Measurements from ENCODE around the gene KCNK1. TPM values are rescaled to one million over a fixed set of nuclear protein-coding genes. Genes with fewer than 3 reads are reported as not detected.
A peak's percentile ranks its signal among the peaks of the same experiment; 100 is the strongest.
"Not testable (repeated sequence)": the region's sequence is repeated elsewhere in the genome, so short reads cannot be mapped to it uniquely, and the experiment has no call there.

Gene KCNK1
- total RNA-seq, 1 experiment from 2014 or later, result 31.1 TPM

DNA sequence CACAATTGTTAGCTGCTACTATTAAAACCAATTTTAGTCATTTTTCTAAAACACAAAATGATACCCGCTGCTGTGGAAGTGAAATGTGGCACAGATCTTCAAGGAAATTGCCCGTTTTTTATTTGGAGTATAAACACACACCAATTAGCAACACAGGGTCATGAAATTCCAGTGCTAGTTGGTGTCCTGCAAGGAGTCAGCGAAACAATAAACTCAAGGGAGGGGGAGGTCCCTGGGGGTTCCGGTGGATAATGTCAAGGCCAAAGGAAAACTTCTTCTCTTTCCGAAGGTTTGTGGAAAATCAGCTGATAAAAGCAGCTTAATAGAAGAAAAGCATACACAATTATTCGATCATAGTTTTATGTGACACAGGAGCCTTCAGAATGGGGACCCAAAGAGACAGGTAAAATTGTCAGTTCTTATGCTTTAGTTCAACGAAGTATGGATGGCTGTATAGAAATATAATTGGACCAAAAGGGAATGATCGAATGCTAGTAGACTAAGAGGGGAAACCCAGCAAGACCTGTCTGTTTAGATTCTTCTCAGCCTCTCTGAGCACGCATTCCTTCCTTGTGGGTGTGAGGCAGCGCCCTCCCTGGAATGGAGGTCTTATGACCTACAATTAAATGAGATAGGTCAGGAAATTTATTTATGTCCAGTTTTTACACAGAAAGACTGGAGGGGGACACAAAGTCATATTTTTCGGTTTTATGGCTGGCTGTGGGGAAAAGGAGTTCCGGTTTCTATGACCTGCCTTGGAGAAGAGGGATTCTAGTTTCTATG lies 65.9 kb downstream of the KCNK1 start:
- H4K20me1 ChIP-seq (ENCODE audit: low read length), result no peaks in the 10 kb centered on the region
- ChIA-PET POLR2A (ENCODE audit: unreplicated experiment) (interaction anchor here (0.6 kb wide), 2 partner anchors 56 to 866 kb away, joined by 3 to 4 read pairs; no protein-coding TSS in a partner anchor), CTCF (interaction anchor here (0.5 kb wide), 1 partner anchor 44 kb away, joined by 3 read pairs; no protein-coding TSS in a partner anchor)
- DNase-seq (peak; percentile 30), ATAC-seq (no peak)
- no peaks in the 10 kb centered on the region for H3F3A ChIP-seq (ENCODE audit: low read length, unreplicated experiment)
- peak overlapping the region; percentile 12; the same call in 1 of the 2 replicates for H3K4me2 ChIP-seq (ENCODE audit: low read length)
- intact Hi-C loops (cut with micrococcal nuclease), result loop anchor here (2.0 to 5.0 kb wide), 3 partner anchors 65 to 237 kb away; partner anchors contain the start of gene KCNK1
- H3K9me3 ChIP-seq (ENCODE audit: low read length), result no peaks in the 10 kb centered on the region
- no peak overlapping the region for H3K9ac ChIP-seq (ENCODE audit: low read length)
- H3K27ac ChIP-seq (ENCODE audit: low read length), result peak overlapping the region; percentile 10
- H3K4me1 ChIP-seq (ENCODE audit: insufficient read depth, low read length), result peaks cover 29% of the 10 kb centered on the region
- no peak overlapping the region for H3K4me3 ChIP-seq (ENCODE audit: low read length)
- H2AFZ ChIP-seq (ENCODE audit: low read length), result no peak overlapping the region
- no peaks in the 10 kb centered on the region; the same call in 1 of the 2 replicates for H3K36me3 ChIP-seq (ENCODE audit: low read depth, low read length)
- no peak for TF ChIP-seq EZH2 (IDR thresholded peaks at IDR 0.05; ENCODE audit: low read length, unreplicated experiment)
- peak; percentile 54 for TF ChIP-seq CTCF (conservative IDR thresholded peaks at IDR 0.05; ENCODE audit: low read depth, low read length)
- TSS peak; percentile 18 for BruUV-seq (replicated peaks)
- H3K79me2 ChIP-seq (ENCODE audit: low read length), result 0 out of 2 replicates have a peak, but pooled peaks cover 3% of the 10 kb centered on the region
- no peaks in the 10 kb centered on the region for H3K27me3 ChIP-seq (ENCODE audit: low read length)
- H3K9me2 ChIP-seq (replicated peaks; ENCODE audit: low read length), result no peaks in the 10 kb centered on the region

DNA sequence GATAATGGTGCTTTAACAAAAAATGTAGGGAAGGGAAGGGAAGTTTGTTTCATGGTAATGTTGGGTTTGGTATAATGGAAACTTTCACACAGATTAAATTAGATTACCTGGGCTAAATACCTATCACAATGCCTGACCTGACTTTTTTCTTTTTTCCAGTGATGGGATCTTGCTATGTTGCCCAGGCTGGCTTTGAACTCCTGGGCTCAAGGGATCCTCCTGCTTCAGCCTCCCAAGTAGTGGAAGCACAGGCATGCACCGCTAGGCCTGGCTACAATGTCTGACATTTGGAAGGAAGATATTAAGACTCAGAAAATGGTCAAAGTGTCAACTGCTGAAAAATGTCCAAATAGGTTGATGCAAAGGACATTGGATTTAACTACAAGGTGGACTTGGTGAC lies 67.4 kb downstream of the KCNK1 start:
- no peak for ATAC-seq
- H3K4me1 ChIP-seq (ENCODE audit: insufficient read depth, low read length), result peaks cover 29% of the 10 kb centered on the region
- no peak for TF ChIP-seq EZH2phosphoT487 (IDR thresholded peaks at IDR 0.05; ENCODE audit: borderline replicate concordance, low read length)
- no peak for TF ChIP-seq CTCF (conservative IDR thresholded peaks at IDR 0.05; ENCODE audit: low read depth, low read length)
- no peak for TF ChIP-seq EZH2 (IDR thresholded peaks at IDR 0.05; ENCODE audit: low read length, unreplicated experiment)
- CTCF ChIA-PET, result no interaction called here
- H2AFZ ChIP-seq (ENCODE audit: low read length), result no peak overlapping the region
- H4K20me1 ChIP-seq (ENCODE audit: low read length), result no peaks in the 10 kb centered on the region
- no peak for DNase-seq
- POLR2A ChIA-PET (ENCODE audit: unreplicated experiment), result no interaction called here
- no peak overlapping the region for H3K4me3 ChIP-seq (ENCODE audit: low read length)
- intact Hi-C loops (cut with micrococcal nuclease), result no loop called here
- no peaks in the 10 kb centered on the region for H3K27me3 ChIP-seq (ENCODE audit: low read length)
- no TSS peak for BruUV-seq (replicated peaks)
- no peaks in the 10 kb centered on the region for H3K79me2 ChIP-seq (ENCODE audit: low read length)
- no peak overlapping the region for H3K27ac ChIP-seq (ENCODE audit: low read length)
- H3K9ac ChIP-seq (ENCODE audit: low read length), result no peak overlapping the region
- no peaks in the 10 kb centered on the region for H3K9me3 ChIP-seq (ENCODE audit: low read length)
- no peaks in the 10 kb centered on the region for H3K9me2 ChIP-seq (replicated peaks; ENCODE audit: low read length)
- no peak overlapping the region for H3K4me2 ChIP-seq (ENCODE audit: low read length)
- no peaks in the 10 kb centered on the region for H3F3A ChIP-seq (ENCODE audit: low read length, unreplicated experiment)
- H3K36me3 ChIP-seq (ENCODE audit: low read depth, low read length), result no peaks in the 10 kb centered on the region

DNA sequence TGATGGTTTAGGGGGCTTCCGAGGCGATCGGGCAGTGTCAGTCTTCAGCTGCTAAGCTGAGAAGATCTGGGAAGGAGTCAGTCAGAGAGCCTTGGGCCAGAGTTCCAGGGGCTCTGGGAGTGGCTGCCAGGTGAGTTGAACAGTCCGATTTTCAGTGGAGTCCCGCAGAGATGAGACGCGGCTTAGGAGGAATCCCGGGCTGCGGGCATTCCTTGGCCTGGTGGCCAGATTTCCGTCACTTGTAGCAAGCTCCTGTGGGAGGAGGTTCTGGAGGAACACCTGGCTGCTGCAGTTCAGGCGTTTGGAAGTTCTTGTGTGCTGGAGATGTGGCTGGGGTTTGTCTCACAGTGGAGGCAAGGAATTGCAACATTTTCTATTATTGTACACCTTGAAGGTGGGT lies 72.7 kb downstream of the KCNK1 start:
- H3K9me3 ChIP-seq (ENCODE audit: low read length); H3K4me2 ChIP-seq (ENCODE audit: low read length); H3K4me3 ChIP-seq (ENCODE audit: low read length); H3K9ac ChIP-seq (ENCODE audit: low read length); ATAC-seq; H4K20me1 ChIP-seq (ENCODE audit: low read length); H3K36me3 ChIP-seq (ENCODE audit: low read depth, low read length); H3K9me2 ChIP-seq (replicated peaks; ENCODE audit: low read length); DNase-seq; H2AFZ ChIP-seq (ENCODE audit: low read length); intact Hi-C loops (cut with micrococcal nuclease); H3K27me3 ChIP-seq (ENCODE audit: low read length); H3K79me2 ChIP-seq (ENCODE audit: low read length); BruUV-seq (replicated peaks); H3K27ac ChIP-seq (ENCODE audit: low read length); CTCF ChIA-PET; H3F3A ChIP-seq (ENCODE audit: low read length, unreplicated experiment); POLR2A ChIA-PET (ENCODE audit: unreplicated experiment): not testable (repeated sequence)
- peaks cover 19% of the 10 kb centered on the region for H3K4me1 ChIP-seq (ENCODE audit: insufficient read depth, low read length)

Data from PC-3 (cell line).